IMR-90 (cell line): ENCODE results near the gene KATNBL1.

ENCODE experiments used
- CEBPB ChIP-seq: IDR thresholded peaks from 2 replicates; pipeline ENCODE4 v1.6.1; 2012; ENCODE audit warnings: low read depth, low read length, improper control_type of control experiment
- CTCF ChIP-seq: conservative IDR thresholded peaks from 2 replicates; pipeline ENCODE4 v1.5.1; 2012; ENCODE audit warnings: mild to moderate bottlenecking, low read depth, low read length, improper control_type of control experiment
- FOS ChIP-seq: fragments of 150-350 bp; IDR thresholded peaks from 2 replicates; pipeline ENCODE4 v1.6.1; 2016; ENCODE audit warnings: low read depth, low read length
- MXI1 ChIP-seq: IDR thresholded peaks from 2 replicates; pipeline ENCODE4 v1.6.1; 2012; ENCODE audit warnings: low read depth, mild to moderate bottlenecking, low read length, moderate library complexity, borderline replicate concordance
- POLR2A ChIP-seq: IDR thresholded peaks from 2 replicates; pipeline ENCODE4 v1.6.1; 2012; ENCODE audit warnings: mild to moderate bottlenecking, low read depth, low read length
- RAD21 ChIP-seq: IDR thresholded peaks from 2 replicates; pipeline ENCODE4 v1.6.1; 2012; ENCODE audit warnings: low read length, improper control_type of control experiment
- TF ChIP-seq, protein P1 (sequence below): fragments of 150-350 bp; IDR thresholded peaks from 2 replicates; pipeline ENCODE4 v1.6.1; 2017; ENCODE audit warnings: mild to moderate bottlenecking, antibody characterized with exemption, low read length, low read depth

DNA sequence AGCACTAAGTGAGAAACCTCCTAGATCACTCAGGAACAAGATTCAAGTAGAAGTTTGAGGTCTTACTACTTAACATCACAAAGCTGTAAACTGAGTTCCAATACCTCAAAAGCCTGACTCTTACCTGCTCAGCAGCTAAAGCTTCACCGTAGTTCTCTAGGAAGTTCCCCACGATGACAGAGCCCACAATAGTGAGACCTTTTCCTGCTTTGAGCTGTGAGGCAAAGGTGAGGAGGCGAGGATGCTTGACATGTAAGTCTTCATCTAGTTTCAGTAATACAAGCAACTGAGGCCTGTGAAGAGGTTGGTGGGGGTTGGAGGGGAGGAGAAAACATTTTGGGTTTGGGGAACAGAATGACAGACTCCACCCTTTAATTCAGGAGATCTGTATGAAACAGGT is 30.6 kb upstream of the KATNBL1 start:
- no peak for TF ChIP-seq CTCF
- TF ChIP-seq RAD21, result no peak
- TF ChIP-seq, protein P1, sequence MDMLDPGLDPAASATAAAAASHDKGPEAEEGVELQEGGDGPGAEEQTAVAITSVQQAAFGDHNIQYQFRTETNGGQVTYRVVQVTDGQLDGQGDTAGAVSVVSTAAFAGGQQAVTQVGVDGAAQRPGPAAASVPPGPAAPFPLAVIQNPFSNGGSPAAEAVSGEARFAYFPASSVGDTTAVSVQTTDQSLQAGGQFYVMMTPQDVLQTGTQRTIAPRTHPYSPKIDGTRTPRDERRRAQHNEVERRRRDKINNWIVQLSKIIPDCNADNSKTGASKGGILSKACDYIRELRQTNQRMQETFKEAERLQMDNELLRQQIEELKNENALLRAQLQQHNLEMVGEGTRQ, result no peak
- TF ChIP-seq POLR2A, result no peak
- TF ChIP-seq FOS, result no peak
- TF ChIP-seq MXI1, result no peak
- no peak for TF ChIP-seq CEBPB
